ENCODE results near the gene AK2. TPM values are rescaled to one million over a fixed set of nuclear protein-coding genes. Genes with fewer than 3 reads are reported as not detected.
"Not testable (repeated sequence)": the region's sequence is repeated elsewhere in the genome, so short reads cannot be mapped to it uniquely, and the experiment has no call there.

Gene AK2
- total RNA-seq, 6 donors from 2014 or later, result 90.1 to 123 (median 115) TPM

- Histone ChIP-seq H3K9me3 (no peaks in the 10 kb centered on the region), H3K27ac (no peak overlapping the region), H3K4me1 (peaks cover 0 to 21% (median 5%) of the 10 kb centered on the region in 4 donors), H3K36me3 (no peaks in the 10 kb centered on the region), H3K4me3 (no peak overlapping the region), H3K27me3 (no peaks in the 10 kb centered on the region)
- DNase-seq, result peak in 1 of 2 donors; percentile 32
- no peak for TF ChIP-seq POLR2A (IDR thresholded peaks at IDR 0.05)
- TF ChIP-seq EP300 (IDR thresholded peaks at IDR 0.05), result no peak
- TF ChIP-seq, protein P1, sequence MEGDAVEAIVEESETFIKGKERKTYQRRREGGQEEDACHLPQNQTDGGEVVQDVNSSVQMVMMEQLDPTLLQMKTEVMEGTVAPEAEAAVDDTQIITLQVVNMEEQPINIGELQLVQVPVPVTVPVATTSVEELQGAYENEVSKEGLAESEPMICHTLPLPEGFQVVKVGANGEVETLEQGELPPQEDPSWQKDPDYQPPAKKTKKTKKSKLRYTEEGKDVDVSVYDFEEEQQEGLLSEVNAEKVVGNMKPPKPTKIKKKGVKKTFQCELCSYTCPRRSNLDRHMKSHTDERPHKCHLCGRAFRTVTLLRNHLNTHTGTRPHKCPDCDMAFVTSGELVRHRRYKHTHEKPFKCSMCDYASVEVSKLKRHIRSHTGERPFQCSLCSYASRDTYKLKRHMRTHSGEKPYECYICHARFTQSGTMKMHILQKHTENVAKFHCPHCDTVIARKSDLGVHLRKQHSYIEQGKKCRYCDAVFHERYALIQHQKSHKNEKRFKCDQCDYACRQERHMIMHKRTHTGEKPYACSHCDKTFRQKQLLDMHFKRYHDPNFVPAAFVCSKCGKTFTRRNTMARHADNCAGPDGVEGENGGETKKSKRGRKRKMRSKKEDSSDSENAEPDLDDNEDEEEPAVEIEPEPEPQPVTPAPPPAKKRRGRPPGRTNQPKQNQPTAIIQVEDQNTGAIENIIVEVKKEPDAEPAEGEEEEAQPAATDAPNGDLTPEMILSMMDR (IDR thresholded peaks at IDR 0.05), result no peak
- TF ChIP-seq POLR2AphosphoS5 (IDR thresholded peaks at IDR 0.05), result no peak
- ATAC-seq (ENCODE audit: low FRiP score in 2 of 2), result peak in 1 of 2 donors; percentile 58
- 74 to 89% methylated on average over 2 of the region's 2 CpGs for WGBS, 2 donors
Measured at GRCh38 chr1:33047839-33048305, 11.2 kb upstream of the AK2 start.

DNA sequence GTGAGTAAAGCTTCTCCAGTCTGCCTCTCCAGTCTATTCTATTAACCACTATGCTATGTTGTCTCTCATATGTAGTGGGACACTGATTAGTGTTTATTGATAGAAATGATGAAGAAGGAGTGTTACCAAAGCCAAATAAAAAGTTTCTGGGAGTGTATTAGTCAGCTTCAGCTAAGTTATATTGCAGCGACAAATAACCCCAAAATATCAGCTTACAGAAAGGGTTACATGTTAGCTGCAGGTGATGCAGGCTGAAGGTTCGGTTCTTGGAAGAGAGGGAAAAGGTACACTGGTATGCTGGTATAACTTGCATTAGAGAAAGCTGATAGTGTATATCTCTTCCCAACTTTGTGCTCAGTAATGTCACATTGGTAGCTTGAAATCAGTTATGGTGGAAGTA is 10.6 kb upstream of the AK2 start:
- no peak for TF ChIP-seq POLR2A (IDR thresholded peaks at IDR 0.05)
- no peak for TF ChIP-seq EP300 (IDR thresholded peaks at IDR 0.05)
- TF ChIP-seq, protein P1 (IDR thresholded peaks at IDR 0.05), result no peak
- TF ChIP-seq POLR2AphosphoS5 (IDR thresholded peaks at IDR 0.05), result no peak
- ATAC-seq (ENCODE audit: low FRiP score in 2 of 2), result no peak

GRCh38 chr1:33046234-33046633 is 9.6 kb upstream of the AK2 start:
- peaks cover 0 to 21% (median 5%) of the 10 kb centered on the region in 4 donors for H3K4me1 ChIP-seq
- not testable (repeated sequence) for ATAC-seq (ENCODE audit: low FRiP score in 2 of 2); DNase-seq; H3K27me3 ChIP-seq; H3K36me3 ChIP-seq; H3K4me3 ChIP-seq; H3K9me3 ChIP-seq
- H3K27ac ChIP-seq, result peak overlapping the region in 1 of 4 donors; percentile 63
- WGBS, 2 donors, result 68 to 80% methylated on average over 4 of the region's 4 CpGs

More for the DNA sequence above, 10.6 kb upstream of the AK2 start:
- Histone ChIP-seq H3K4me1 (peaks cover 0 to 21% (median 5%) of the 10 kb centered on the region in 4 donors), H3K27ac (no peak overlapping the region), H3K4me3 (no peak overlapping the region), H3K36me3 (no peaks in the 10 kb centered on the region), H3K27me3 (no peaks in the 10 kb centered on the region), H3K9me3 (no peaks in the 10 kb centered on the region)
- WGBS, 2 donors, result 87 to 98% methylated on average over 2 of the region's 2 CpGs
- DNase-seq, result no peak

GRCh38 chr1:33045814-33046213 is 9.1 kb upstream of the AK2 start:
- ATAC-seq (ENCODE audit: low FRiP score in 2 of 2), result no peak
- DNase-seq, result peak in 1 of 2 donors; percentile 50
- TF ChIP-seq, protein P1 (IDR thresholded peaks at IDR 0.05), result no peak
- TF ChIP-seq POLR2A (IDR thresholded peaks at IDR 0.05) (no peak), POLR2AphosphoS5 (IDR thresholded peaks at IDR 0.05) (peak in 1 of 2 donors; percentile 7)
- H3K27me3 ChIP-seq, result no peaks in the 10 kb centered on the region
- WGBS, 2 donors, result 40 to 54% methylated on average over 6 of the region's 6 CpGs
- no peaks in the 10 kb centered on the region for H3K36me3 ChIP-seq
- no peaks in the 10 kb centered on the region for H3K9me3 ChIP-seq
- peaks cover 0 to 20% (median 5%) of the 10 kb centered on the region in 4 donors for H3K4me1 ChIP-seq
- H3K27ac ChIP-seq, result peak overlapping the region in 1 of 4 donors; percentile 63
- H3K4me3 ChIP-seq, result no peak overlapping the region

GRCh38 chr1:33045246-33045645 is 8.6 kb upstream of the AK2 start:
- H3K9me3 ChIP-seq, result no peaks in the 10 kb centered on the region
- 15 to 75% methylated on average over 2 of the region's 2 CpGs for WGBS, 2 donors
- H3K4me1 ChIP-seq, result peaks cover 0 to 14% (median 1%) of the 10 kb centered on the region in 4 donors
- H3K4me3 ChIP-seq, result no peak overlapping the region
- no peaks in the 10 kb centered on the region for H3K27me3 ChIP-seq
- H3K36me3 ChIP-seq, result no peaks in the 10 kb centered on the region
- TF ChIP-seq EP300 (IDR thresholded peaks at IDR 0.05), result no peak
- TF ChIP-seq POLR2A (IDR thresholded peaks at IDR 0.05), result no peak
- TF ChIP-seq, protein P1 (IDR thresholded peaks at IDR 0.05), result no peak
- no peak for TF ChIP-seq POLR2AphosphoS5 (IDR thresholded peaks at IDR 0.05)
- ATAC-seq (ENCODE audit: low FRiP score in 2 of 2) (no peak), DNase-seq (peak in 1 of 2 donors; percentile 50)
- H3K27ac ChIP-seq, result peak overlapping the region in 1 of 4 donors; percentile 63

Data from upper lobe of left lung (tissue), 6 donors.